ENCODE results near the gene ZBTB39. TPM values are rescaled to one million over a fixed set of nuclear protein-coding genes. Genes with fewer than 3 reads are reported as not detected.

ZBTB39 gene
- total and polyA plus RNA-seq, 2 of the 8 experiments (the other 6 are each of a cell fraction or from before 2014, with no cell fraction given), result 19.3 to 25.0 TPM

GRCh38 chr12:56951582-56952339, 54.6 kb downstream of the ZBTB39 start:
- Histone ChIP-seq H2BK12ac (ENCODE audit: low read depth, low read length) (no peak overlapping the region), H3K27ac (ENCODE audit: low read depth, low read length) (no peak overlapping the region)
- CTCF ChIA-PET (ENCODE audit: partially characterized antibody), result interaction anchor here (0.6 to 1.5 kb wide), 3 partner anchors 50 to 905 kb away, joined by 3 read pairs; no protein-coding TSS in a partner anchor
- TF ChIP-seq JUND (IDR thresholded peaks at IDR 0.05; ENCODE audit: low read length), result no peak
- no peak for TF ChIP-seq CBX5 (IDR thresholded peaks at IDR 0.05; ENCODE audit: low read depth, low read length)
- no peak for TF ChIP-seq RXRA (IDR thresholded peaks at IDR 0.05; ENCODE audit: insufficient read depth, low read depth, low read length)
- no peak for TF ChIP-seq SUZ12 (IDR thresholded peaks at IDR 0.05; ENCODE audit: low read length)
- no peak for TF ChIP-seq CTBP2 (IDR thresholded peaks at IDR 0.05; ENCODE audit: borderline replicate concordance, insufficient read depth, insufficient read length, low read length)
- no peak for TF ChIP-seq JUN (IDR thresholded peaks at IDR 0.05; ENCODE audit: low read depth, low read length)

More at GRCh38 chr12:56951582-56952339, 54.6 kb downstream of the ZBTB39 start:
- H3K4me1 ChIP-seq (replicated peaks in 1 of 4; ENCODE audit: control insufficient read depth in 3 of 4, insufficient read depth in 4 of 4, low read length in 3 of 4), result no peaks in the 10 kb centered on the region
- H4K20me1 ChIP-seq (replicated peaks in 1 of 2; ENCODE audit: control insufficient read depth in 1 of 2, insufficient read depth in 2 of 2, low read length in 2 of 2), result no peaks in the 10 kb centered on the region
- POLR2A ChIA-PET (ENCODE audit: partially characterized antibody), result interaction anchor here (1.6 kb wide), 1 partner anchor 19 kb away, joined by 3 read pairs; no protein-coding TSS in a partner anchor
- H2BK15ac ChIP-seq (ENCODE audit: low read length), result no peak overlapping the region
- H3K9me3 ChIP-seq (ENCODE audit: insufficient read depth in 2 of 2, low read depth in 1 of 2, low read length in 1 of 2), result no peaks in the 10 kb centered on the region; a peak in 3 of 4 replicates
- no peaks in the 10 kb centered on the region for H3K79me2 ChIP-seq (ENCODE audit: control insufficient read depth in 1 of 2, insufficient read depth in 2 of 2, low read length in 2 of 2)
- no peak overlapping the region for H3K18ac ChIP-seq (ENCODE audit: extremely low read depth, low read length)
- no peak for DNase-seq (ENCODE audit: low read depth in 1 of 2, low spot score in 2 of 2)
- no peaks in the 10 kb centered on the region for H3K36me3 ChIP-seq (ENCODE audit: control insufficient read depth in 2 of 4, insufficient read depth in 4 of 4, low read length in 3 of 4)
- H3K9ac ChIP-seq (replicated peaks in 1 of 4; ENCODE audit: extremely low read depth in 1 of 4, low read depth in 3 of 4, low read length in 3 of 4), result no peak overlapping the region
- H2AK5ac ChIP-seq (ENCODE audit: low read depth, low read length), result no peak overlapping the region
- H3K14ac ChIP-seq (ENCODE audit: insufficient read length), result no peak overlapping the region
- H3K23ac ChIP-seq (ENCODE audit: insufficient read length), result no peak overlapping the region
- H2BK20ac ChIP-seq (ENCODE audit: low read length), result no peak overlapping the region
- no peak overlapping the region; the same call in 1 of the 2 replicates for H4K8ac ChIP-seq (ENCODE audit: extremely low read depth, insufficient read depth, low read length)
- H2AFZ ChIP-seq (ENCODE audit: low read length), result no peak overlapping the region
- H2BK5ac ChIP-seq (ENCODE audit: low read depth, low read length), result no peak overlapping the region
- no peak overlapping the region for H3K56ac ChIP-seq (replicated peaks; ENCODE audit: insufficient read length, low read depth, low read length)
- no peak overlapping the region for H3K4ac ChIP-seq (replicated peaks; ENCODE audit: insufficient read length, low read depth, low read length)
- H3K4me3 ChIP-seq (ENCODE audit: extremely low read depth in 1 of 4, insufficient read depth in 2 of 4, low read depth in 3 of 4, low read length in 4 of 4), result no peak overlapping the region
- no peaks in the 10 kb centered on the region for H3K27me3 ChIP-seq (replicated peaks in 1 of 4; ENCODE audit: control insufficient read depth in 3 of 4, extremely low read depth in 1 of 4, insufficient read depth in 3 of 4, low read length in 3 of 4)
- no peaks in the 10 kb centered on the region for H3K79me1 ChIP-seq (ENCODE audit: low read depth, low read length)
- H2BK120ac ChIP-seq (replicated peaks; ENCODE audit: low read depth, low read length), result no peak overlapping the region
- FAIRE-seq, result no peak
- no peaks in the 10 kb centered on the region for H3K23me2 ChIP-seq (ENCODE audit: low read depth, low read length)
- WGBS, 2 experiments (ENCODE audit: extremely low coverage in 1 of 2, insufficient coverage in 1 of 2, insufficient read length in 1 of 2, insufficient replicate concordance in 2 of 2, low coverage in 1 of 2, low lambda C conversion rate in 2 of 2, missing lambda C conversion rate in 1 of 2), result 83% methylated on average over 11 of the region's 11 CpGs; no CpG with 5 or more reads in 1 of the 2 experiments
- no peak overlapping the region for H3K4me2 ChIP-seq (ENCODE audit: insufficient read depth in 1 of 2, low read depth in 2 of 2, low read length in 2 of 2)
- H4K91ac ChIP-seq (replicated peaks; ENCODE audit: insufficient read length, low read length), result no peak overlapping the region
- no peak overlapping the region for H4K5ac ChIP-seq (ENCODE audit: insufficient read length, low read depth, low read length)

Measured in H1 (cell line).